K562 (cell line): ENCODE measurements around the gene SNRNP48. TPM values are rescaled to one million over a fixed set of nuclear protein-coding genes. Genes with fewer than 3 reads are reported as not detected.

Source experiments
- ADNP ChIP-seq: fragments of 200-800 bp; sonication (Bioruptor generic); IDR thresholded peaks from 2 replicates; pipeline ENCODE4 v1.6.1; 2016; ENCODE audit warnings: missing genetic modification characterization, missing compliant biosample characterization
- BCL6 ChIP-seq: fragments of 250-450 bp; sonication (Bioruptor Pico); IDR thresholded peaks from 2 replicates; pipeline ENCODE4 v1.4.0; 2020
- BCOR ChIP-seq: fragments of 450-650 bp; IDR thresholded peaks from 2 replicates; pipeline ENCODE4 v1.6.1; 2016
- DPF2 ChIP-seq: fragments of 450-650 bp; IDR thresholded peaks from 2 replicates; pipeline ENCODE4 v1.6.1; 2016
- FOXA1 ChIP-seq: fragments of 450-650 bp; IDR thresholded peaks from 2 replicates; pipeline ENCODE4 v1.6.1; 2016; ENCODE audit warnings: mild to moderate bottlenecking, borderline replicate concordance
- FOXK2 ChIP-seq, 2 experiments: fragments of 450-650 bp; IDR thresholded peaks in 1 of 2; conservative IDR thresholded peaks in 1 of 2; 2 replicates each; pipeline ENCODE4 v1.6.1; 2016; ENCODE audit warnings: low read depth in 2 of 2, mild to moderate bottlenecking in 1 of 2
- FUS ChIP-seq: fragments of 200-400 bp; formaldehyde crosslinking; optimal IDR thresholded peaks from 2 replicates; pipeline ENCODE3; 2017; ENCODE audit warnings: low read depth, low read length
- HMGN3 ChIP-seq: IDR thresholded peaks from 2 replicates; pipeline ENCODE4 v1.6.1; 2011; ENCODE audit warnings: borderline replicate concordance, low read depth, mild to moderate bottlenecking, mixed read lengths, low read length; ENCODE audit not compliant: insufficient read length; ENCODE audit errors: extremely low read depth
- IFI16 ChIP-seq: fragments of 250-450 bp; sonication (Bioruptor Pico); IDR thresholded peaks from 2 replicates; pipeline ENCODE4 v2.1.2; 2022; ENCODE audit warnings: mild to moderate bottlenecking, inconsistent platforms
- JUN ChIP-seq, 2 experiments: sonication (generic) in 1 of 2; formaldehyde crosslinking in 1 of 2; IDR thresholded peaks; 2 replicates each; pipeline versions ENCODE4 v1.6.1 to v1.8.0; 2012 to 2022; ENCODE audit warnings: borderline replicate concordance in 2 of 2, mild to moderate bottlenecking in 2 of 2, improper control_type of control experiment in 1 of 2, low read depth in 1 of 2, low read length in 1 of 2, missing genetic modification reagents in 1 of 2
- KLF6 ChIP-seq: fragments of 250-450 bp; sonication (Bioruptor Pico); IDR thresholded peaks from 2 replicates; pipeline ENCODE4 v1.4.0; 2020; ENCODE audit warnings: mild to moderate bottlenecking, moderate library complexity, borderline replicate concordance
- MTF1 ChIP-seq: fragments of 250-450 bp; sonication (Bioruptor Pico); IDR thresholded peaks from 2 replicates; pipeline ENCODE4 v1.9.0; 2021; ENCODE audit warnings: moderate library complexity, mild to moderate bottlenecking, inconsistent platforms, borderline replicate concordance
- NCOA1 ChIP-seq: fragments of 450-650 bp; IDR thresholded peaks from 2 replicates; pipeline ENCODE4 v1.6.1; 2016; ENCODE audit warnings: low read depth
- NFIX ChIP-seq: fragments of 250-450 bp; sonication (Bioruptor Pico); IDR thresholded peaks from 2 replicates; pipeline ENCODE4 v1.4.0; 2020; ENCODE audit warnings: low read depth, mild to moderate bottlenecking, moderate library complexity
- PTTG1 ChIP-seq: fragments of 450-650 bp; IDR thresholded peaks from 2 replicates; pipeline ENCODE4 v1.6.1; 2016; ENCODE audit warnings: low read depth, mild to moderate bottlenecking, missing genetic modification characterization, missing compliant biosample characterization
- SNIP1 ChIP-seq: fragments of 450-650 bp; IDR thresholded peaks from 2 replicates; pipeline ENCODE4 v1.7.1; 2017; ENCODE audit warnings: low read depth, mild to moderate bottlenecking
- ZNF707 ChIP-seq: fragments of 250-450 bp; sonication (Bioruptor Pico); conservative IDR thresholded peaks from 2 replicates; pipeline ENCODE4 v1.8.0; 2022; ENCODE audit warnings: inconsistent platforms, mild to moderate bottlenecking, moderate library complexity
- polyA plus RNA-seq, 8 experiments: library from polyadenylated mRNA; depleted of rRNA in 4 of 8; stranded (reverse) in 5 of 8; unstranded in 3 of 8; fragments of >200 nt; fragmentation: Nextera tagmentation in 2 of 8; fragmentation: Illumina TruSeq in 1 of 8; extraction: Ambion mirVana in 2 of 8; extraction: Trizol in 1 of 8; gene quantifications; 2 replicates each; pipeline versions ENCODE4 v1.2.1 to v1.2.3, GENCODE V29; 2011 to 2014; ENCODE audit warnings: inconsistent platforms in 1 of 8, missing spikeins in 1 of 8
- total RNA-seq, 7 experiments: library from RNA; depleted of rRNA in 6 of 7; stranded (reverse); fragments of >200 nt in 6 of 7; fragmentation: Illumina TruSeq in 2 of 7; extraction: Trizol in 2 of 7; gene quantifications; 2 replicates each; pipeline versions ENCODE4 v1.2.1 to v1.2.3, GENCODE V29; 2011 to 2021; ENCODE audit warnings: low replicate concordance in 1 of 7
- TF ChIP-seq, protein P1 (sequence below): fragments of 450-650 bp; IDR thresholded peaks from 2 replicates; pipeline ENCODE4 v1.6.1; 2018; ENCODE audit not compliant: partially characterized antibody
- TF ChIP-seq, protein P2 (sequence below): IDR thresholded peaks from 2 replicates; pipeline ENCODE4 v1.6.1; 2011; ENCODE audit warnings: borderline replicate concordance, low read depth, mild to moderate bottlenecking, moderate library complexity, low read length; ENCODE audit not compliant: insufficient read depth, poor library complexity, severe bottlenecking
- TF ChIP-seq, protein P3 (sequence below): fragments of 450-650 bp; formaldehyde crosslinking; IDR thresholded peaks from 2 replicates; pipeline ENCODE4 v1.4.0; 2020; ENCODE audit warnings: mild to moderate bottlenecking, moderate library complexity

Gene SNRNP48
- total and polyA plus RNA-seq, 9 of the 15 experiments (the other 6 are each of a cell fraction or from before 2014, with no cell fraction given): 6.2 to 32.9 (median 18.6) TPM

DNA sequence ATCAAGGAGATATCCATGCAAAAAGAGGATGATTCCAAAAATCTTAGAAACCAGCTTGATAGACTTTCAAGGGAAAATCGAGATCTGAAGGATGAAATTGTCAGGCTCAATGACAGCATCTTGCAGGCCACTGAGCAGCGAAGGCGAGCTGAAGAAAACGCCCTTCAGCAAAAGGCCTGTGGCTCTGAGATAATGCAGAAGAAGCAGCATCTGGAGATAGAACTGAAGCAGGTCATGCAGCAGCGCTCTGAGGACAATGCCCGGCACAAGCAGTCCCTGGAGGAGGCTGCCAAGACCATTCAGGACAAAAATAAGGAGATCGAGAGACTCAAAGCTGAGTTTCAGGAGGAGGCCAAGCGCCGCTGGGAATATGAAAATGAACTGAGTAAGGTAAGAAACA lies 10.1 kb upstream of the SNRNP48 start (continued):
- TF ChIP-seq, protein P1, sequence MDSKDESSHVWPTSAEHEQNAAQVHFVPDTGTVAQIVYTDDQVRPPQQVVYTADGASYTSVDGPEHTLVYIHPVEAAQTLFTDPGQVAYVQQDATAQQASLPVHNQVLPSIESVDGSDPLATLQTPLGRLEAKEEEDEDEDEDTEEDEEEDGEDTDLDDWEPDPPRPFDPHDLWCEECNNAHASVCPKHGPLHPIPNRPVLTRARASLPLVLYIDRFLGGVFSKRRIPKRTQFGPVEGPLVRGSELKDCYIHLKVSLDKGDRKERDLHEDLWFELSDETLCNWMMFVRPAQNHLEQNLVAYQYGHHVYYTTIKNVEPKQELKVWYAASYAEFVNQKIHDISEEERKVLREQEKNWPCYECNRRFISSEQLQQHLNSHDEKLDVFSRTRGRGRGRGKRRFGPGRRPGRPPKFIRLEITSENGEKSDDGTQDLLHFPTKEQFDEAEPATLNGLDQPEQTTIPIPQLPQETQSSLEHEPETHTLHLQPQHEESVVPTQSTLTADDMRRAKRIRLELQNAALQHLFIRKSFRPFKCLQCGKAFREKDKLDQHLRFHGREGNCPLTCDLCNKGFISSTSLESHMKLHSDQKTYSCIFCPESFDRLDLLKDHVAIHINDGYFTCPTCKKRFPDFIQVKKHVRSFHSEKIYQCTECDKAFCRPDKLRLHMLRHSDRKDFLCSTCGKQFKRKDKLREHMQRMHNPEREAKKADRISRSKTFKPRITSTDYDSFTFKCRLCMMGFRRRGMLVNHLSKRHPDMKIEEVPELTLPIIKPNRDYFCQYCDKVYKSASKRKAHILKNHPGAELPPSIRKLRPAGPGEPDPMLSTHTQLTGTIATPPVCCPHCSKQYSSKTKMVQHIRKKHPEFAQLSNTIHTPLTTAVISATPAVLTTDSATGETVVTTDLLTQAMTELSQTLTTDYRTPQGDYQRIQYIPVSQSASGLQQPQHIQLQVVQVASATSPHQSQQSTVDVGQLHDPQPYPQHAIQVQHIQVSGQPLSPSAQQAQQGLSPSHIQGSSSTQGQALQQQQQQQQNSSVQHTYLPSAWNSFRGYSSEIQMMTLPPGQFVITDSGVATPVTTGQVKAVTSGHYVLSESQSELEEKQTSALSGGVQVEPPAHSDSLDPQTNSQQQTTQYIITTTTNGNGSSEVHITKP: no peak
- TF ChIP-seq FUS (no peak), FOXK2 (conservative IDR thresholded peaks at IDR 0.05 in 1 of 2, IDR thresholded peaks at IDR 0.05 in 1 of 2; ENCODE audit: low read depth in 2 of 2) (no peak), ADNP (tag) (no peak), JUN (IDR thresholded peaks at IDR 0.05; ENCODE audit: borderline replicate concordance, low read depth, low read length) (no peak), JUN (CRISPR knock-in tag; IDR thresholded peaks at IDR 0.05; ENCODE audit: borderline replicate concordance) (no peak), MTF1 (no peak), PTTG1 (tag) (no peak), SNIP1 (no peak), BCL6 (CRISPR knock-in tag) (no peak), ZNF707 (CRISPR knock-in tag) (no peak), NFIX (no peak), BCOR (peak; percentile 36; the same call in 1 of the 2 replicates), KLF6 (CRISPR knock-in tag) (no peak), HMGN3 (no peak), IFI16 (no peak), FOXA1 (no peak), DPF2 (peak; percentile 77), NCOA1 (peak; percentile 50; the same call in 1 of the 2 replicates)
- TF ChIP-seq, protein P2, sequence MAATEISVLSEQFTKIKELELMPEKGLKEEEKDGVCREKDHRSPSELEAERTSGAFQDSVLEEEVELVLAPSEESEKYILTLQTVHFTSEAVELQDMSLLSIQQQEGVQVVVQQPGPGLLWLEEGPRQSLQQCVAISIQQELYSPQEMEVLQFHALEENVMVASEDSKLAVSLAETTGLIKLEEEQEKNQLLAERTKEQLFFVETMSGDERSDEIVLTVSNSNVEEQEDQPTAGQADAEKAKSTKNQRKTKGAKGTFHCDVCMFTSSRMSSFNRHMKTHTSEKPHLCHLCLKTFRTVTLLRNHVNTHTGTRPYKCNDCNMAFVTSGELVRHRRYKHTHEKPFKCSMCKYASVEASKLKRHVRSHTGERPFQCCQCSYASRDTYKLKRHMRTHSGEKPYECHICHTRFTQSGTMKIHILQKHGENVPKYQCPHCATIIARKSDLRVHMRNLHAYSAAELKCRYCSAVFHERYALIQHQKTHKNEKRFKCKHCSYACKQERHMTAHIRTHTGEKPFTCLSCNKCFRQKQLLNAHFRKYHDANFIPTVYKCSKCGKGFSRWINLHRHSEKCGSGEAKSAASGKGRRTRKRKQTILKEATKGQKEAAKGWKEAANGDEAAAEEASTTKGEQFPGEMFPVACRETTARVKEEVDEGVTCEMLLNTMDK: no peak
- TF ChIP-seq, protein P3, sequence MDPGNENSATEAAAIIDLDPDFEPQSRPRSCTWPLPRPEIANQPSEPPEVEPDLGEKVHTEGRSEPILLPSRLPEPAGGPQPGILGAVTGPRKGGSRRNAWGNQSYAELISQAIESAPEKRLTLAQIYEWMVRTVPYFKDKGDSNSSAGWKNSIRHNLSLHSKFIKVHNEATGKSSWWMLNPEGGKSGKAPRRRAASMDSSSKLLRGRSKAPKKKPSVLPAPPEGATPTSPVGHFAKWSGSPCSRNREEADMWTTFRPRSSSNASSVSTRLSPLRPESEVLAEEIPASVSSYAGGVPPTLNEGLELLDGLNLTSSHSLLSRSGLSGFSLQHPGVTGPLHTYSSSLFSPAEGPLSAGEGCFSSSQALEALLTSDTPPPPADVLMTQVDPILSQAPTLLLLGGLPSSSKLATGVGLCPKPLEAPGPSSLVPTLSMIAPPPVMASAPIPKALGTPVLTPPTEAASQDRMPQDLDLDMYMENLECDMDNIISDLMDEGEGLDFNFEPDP (CRISPR knock-in tag): no peak
